ENCODE results near the gene IKBKE.

GRCh38 chr1:206535853-206536188 lies 65.5 kb downstream of the IKBKE start:
- TF ChIP-seq, protein P1, sequence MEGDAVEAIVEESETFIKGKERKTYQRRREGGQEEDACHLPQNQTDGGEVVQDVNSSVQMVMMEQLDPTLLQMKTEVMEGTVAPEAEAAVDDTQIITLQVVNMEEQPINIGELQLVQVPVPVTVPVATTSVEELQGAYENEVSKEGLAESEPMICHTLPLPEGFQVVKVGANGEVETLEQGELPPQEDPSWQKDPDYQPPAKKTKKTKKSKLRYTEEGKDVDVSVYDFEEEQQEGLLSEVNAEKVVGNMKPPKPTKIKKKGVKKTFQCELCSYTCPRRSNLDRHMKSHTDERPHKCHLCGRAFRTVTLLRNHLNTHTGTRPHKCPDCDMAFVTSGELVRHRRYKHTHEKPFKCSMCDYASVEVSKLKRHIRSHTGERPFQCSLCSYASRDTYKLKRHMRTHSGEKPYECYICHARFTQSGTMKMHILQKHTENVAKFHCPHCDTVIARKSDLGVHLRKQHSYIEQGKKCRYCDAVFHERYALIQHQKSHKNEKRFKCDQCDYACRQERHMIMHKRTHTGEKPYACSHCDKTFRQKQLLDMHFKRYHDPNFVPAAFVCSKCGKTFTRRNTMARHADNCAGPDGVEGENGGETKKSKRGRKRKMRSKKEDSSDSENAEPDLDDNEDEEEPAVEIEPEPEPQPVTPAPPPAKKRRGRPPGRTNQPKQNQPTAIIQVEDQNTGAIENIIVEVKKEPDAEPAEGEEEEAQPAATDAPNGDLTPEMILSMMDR (IDR thresholded peaks at IDR 0.05), result no peak
- TF ChIP-seq POLR2A (IDR thresholded peaks at IDR 0.05) (no peak), POLR2AphosphoS5 (IDR thresholded peaks at IDR 0.05) (peak; percentile 64)

All from prostate gland (tissue), 2 donors.